OCI-LY1 (cell line): ENCODE data around the gene PGBD5.

Source experiments
- H2AFZ ChIP-seq: fragments of 200-600 bp; sonication (generic), shearing (Covaris generic); 2 replicates; pipeline ENCODE4 v1.6.0; 2014; ENCODE audit warnings: antibody characterized with exemption, mild to moderate bottlenecking, low read length
- H3F3A ChIP-seq: fragments of 200-600 bp; sonication (generic), shearing (Covaris generic); 2 replicates; pipeline ENCODE4 v1.6.0; 2014; ENCODE audit warnings: mild to moderate bottlenecking, antibody characterized with exemption, low read length, moderate library complexity; ENCODE audit not compliant: insufficient read depth
- H3K27ac ChIP-seq: fragments of 200-600 bp; sonication (generic); 2 replicates; pipeline ENCODE4 v1.5.1; 2014; ENCODE audit warnings: low read length, mixed run types, mild to moderate bottlenecking, low read depth; ENCODE audit not compliant: poor library complexity, severe bottlenecking
- H3K27me3 ChIP-seq: fragments of 200-600 bp; sonication (generic); 2 replicates; pipeline ENCODE4 v1.6.0; 2014; ENCODE audit warnings: antibody characterized with exemption, mild to moderate bottlenecking, low read length, moderate library complexity; ENCODE audit not compliant: insufficient read depth
- H3K36me3 ChIP-seq: fragments of 200-600 bp; sonication (generic); 2 replicates; pipeline ENCODE4 v1.6.1; 2014; ENCODE audit warnings: mild to moderate bottlenecking, antibody characterized with exemption, low read length, moderate library complexity, mixed read lengths; ENCODE audit not compliant: insufficient read depth
- H3K4me1 ChIP-seq: fragments of 200-600 bp; sonication (generic); 2 replicates; pipeline ENCODE4 v1.5.1; 2014; ENCODE audit warnings: mild to moderate bottlenecking, low read length, moderate library complexity; ENCODE audit not compliant: insufficient read depth, severe bottlenecking
- H3K4me2 ChIP-seq: fragments of 200-600 bp; sonication (generic), shearing (Covaris generic); 2 replicates; pipeline ENCODE4 v1.6.1; 2014; ENCODE audit warnings: low read length
- H3K4me3 ChIP-seq: fragments of 200-600 bp; sonication (generic); 2 replicates; pipeline ENCODE4 v1.5.1; 2014; ENCODE audit warnings: low read length, low read depth, mild to moderate bottlenecking, mixed read lengths; ENCODE audit not compliant: poor library complexity, severe bottlenecking
- H3K79me2 ChIP-seq: fragments of 200-600 bp; shearing (Covaris generic); 2 replicates; pipeline ENCODE4 v1.6.1; 2016; ENCODE audit warnings: mixed run types, low read length, mixed read lengths; ENCODE audit not compliant: insufficient read depth
- H3K9ac ChIP-seq: fragments of 200-600 bp; sonication (generic), shearing (Covaris generic); 2 replicates; pipeline ENCODE4 v1.6.1; 2014; ENCODE audit warnings: mild to moderate bottlenecking, low read length, mixed read lengths
- H3K9me2 ChIP-seq: fragments of 200-600 bp; sonication (generic), shearing (Covaris generic); 2 replicates; pipeline ENCODE4 v1.6.1; 2014; ENCODE audit warnings: low read depth, mild to moderate bottlenecking, low read length, mixed read lengths
- H3K9me3 ChIP-seq: fragments of 200-600 bp; shearing (Covaris generic); 2 replicates; pipeline ENCODE4 v1.6.1; 2014; ENCODE audit warnings: low read length, mixed read lengths
- H4K20me1 ChIP-seq: fragments of 200-600 bp; sonication (generic), shearing (Covaris generic); 2 replicates; pipeline ENCODE4 v1.6.0; 2016; ENCODE audit warnings: mild to moderate bottlenecking, low read length; ENCODE audit not compliant: insufficient read depth
- CTCF ChIP-seq: fragments of 200-600 bp; sonication (generic), shearing (Covaris generic); IDR thresholded peaks from 2 replicates; pipeline ENCODE4 v1.5.1; 2017; ENCODE audit warnings: mild to moderate bottlenecking, antibody characterized with exemption, low read length, moderate library complexity, mixed read lengths
- EZH2 ChIP-seq: fragments of 200-600 bp; sonication (generic), shearing (Covaris generic); IDR thresholded peaks from 2 replicates; pipeline ENCODE4 v1.8.0; 2017; ENCODE audit warnings: borderline replicate concordance, mixed run types, mild to moderate bottlenecking, antibody characterized with exemption, low read length, moderate library complexity, mixed read lengths

The PGBD5 gene

GRCh38 chr1:230333590-230334446 is 92.3 kb downstream of the PGBD5 start:
- Histone ChIP-seq H3K9ac (no peak overlapping the region), H3K27me3 (no peaks in the 10 kb centered on the region), H3F3A (no peaks in the 10 kb centered on the region), H3K9me2 (no peaks in the 10 kb centered on the region), H3K4me3 (no peak overlapping the region), H4K20me1 (no peaks in the 10 kb centered on the region), H3K9me3 (no peaks in the 10 kb centered on the region), H3K27ac (no peak overlapping the region), H3K4me1 (no peaks in the 10 kb centered on the region), H3K36me3 (no peaks in the 10 kb centered on the region), H3K4me2 (no peak overlapping the region), H3K79me2 (no peaks in the 10 kb centered on the region), H2AFZ (no peak overlapping the region)
- TF ChIP-seq EZH2 (no peak), CTCF (no peak)

GRCh38 chr1:230332575-230333066 is 93.5 kb downstream of the PGBD5 start:
- no peak overlapping the region for H3K4me3 ChIP-seq
- H3K4me2 ChIP-seq: no peak overlapping the region
- H2AFZ ChIP-seq: no peak overlapping the region
- no peaks in the 10 kb centered on the region for H4K20me1 ChIP-seq
- TF ChIP-seq CTCF (no peak), EZH2 (no peak)
- no peaks in the 10 kb centered on the region for H3K27me3 ChIP-seq
- H3K4me1 ChIP-seq: no peaks in the 10 kb centered on the region
- H3K9me2 ChIP-seq: no peaks in the 10 kb centered on the region
- no peaks in the 10 kb centered on the region for H3F3A ChIP-seq
- H3K79me2 ChIP-seq: no peaks in the 10 kb centered on the region
- H3K9me3 ChIP-seq: no peaks in the 10 kb centered on the region
- H3K9ac ChIP-seq: no peak overlapping the region
- no peaks in the 10 kb centered on the region for H3K36me3 ChIP-seq
- no peak overlapping the region for H3K27ac ChIP-seq

- H3K9ac ChIP-seq: no peak overlapping the region
- no peaks in the 10 kb centered on the region for H3K27me3 ChIP-seq
- no peak overlapping the region for H2AFZ ChIP-seq
- H3K36me3 ChIP-seq: no peaks in the 10 kb centered on the region
- no peaks in the 10 kb centered on the region for H4K20me1 ChIP-seq
- H3K79me2 ChIP-seq: no peaks in the 10 kb centered on the region
- no peak overlapping the region for H3K27ac ChIP-seq
- H3K4me3 ChIP-seq: no peak overlapping the region
- TF ChIP-seq CTCF (no peak), EZH2 (no peak)
- H3K9me2 ChIP-seq: no peaks in the 10 kb centered on the region
- no peaks in the 10 kb centered on the region for H3F3A ChIP-seq
- no peak overlapping the region for H3K4me2 ChIP-seq
- H3K4me1 ChIP-seq: no peaks in the 10 kb centered on the region
- H3K9me3 ChIP-seq: no peaks in the 10 kb centered on the region
These were observed 94.1 kb downstream of the PGBD5 start for GRCh38 chr1:230332061-230332460.
